Measurements from ENCODE around the gene MYL7.

GRCh38 chr7:44112231-44112996 lies 28.7 kb downstream of the MYL7 start:
- TF ChIP-seq CTCF (conservative IDR thresholded peaks at IDR 0.05; ENCODE audit: low read length), result no peak
- TF ChIP-seq EZH2phosphoT487 (IDR thresholded peaks at IDR 0.05; ENCODE audit: borderline replicate concordance, low read depth, low read length), result no peak
